Fibroblast of mammary gland (primary cell): Measurements from ENCODE around the gene MMD.
"Not testable (repeated sequence)": the region's sequence is repeated elsewhere in the genome, so short reads cannot be mapped to it uniquely, and the experiment has no call there.

Experiments
- DNase-seq: peaks from one replicate; pipeline ENCODE4 v3.0.0-alpha.2; 2010; ENCODE audit warnings: low read depth
- H3K4me3 ChIP-seq: 2 replicates; pipeline ENCODE4 v1.5.1; 2011; ENCODE audit warnings: low read depth, mild to moderate bottlenecking, low read length, moderate library complexity; ENCODE audit not compliant: control insufficient read depth
- TF ChIP-seq, protein P1 (sequence below): conservative IDR thresholded peaks from 2 replicates; pipeline ENCODE4 v1.5.1; 2011; ENCODE audit warnings: low read depth, low read length, inconsistent platforms; ENCODE audit not compliant: control insufficient read depth, insufficient read depth

The MMD gene

DNA sequence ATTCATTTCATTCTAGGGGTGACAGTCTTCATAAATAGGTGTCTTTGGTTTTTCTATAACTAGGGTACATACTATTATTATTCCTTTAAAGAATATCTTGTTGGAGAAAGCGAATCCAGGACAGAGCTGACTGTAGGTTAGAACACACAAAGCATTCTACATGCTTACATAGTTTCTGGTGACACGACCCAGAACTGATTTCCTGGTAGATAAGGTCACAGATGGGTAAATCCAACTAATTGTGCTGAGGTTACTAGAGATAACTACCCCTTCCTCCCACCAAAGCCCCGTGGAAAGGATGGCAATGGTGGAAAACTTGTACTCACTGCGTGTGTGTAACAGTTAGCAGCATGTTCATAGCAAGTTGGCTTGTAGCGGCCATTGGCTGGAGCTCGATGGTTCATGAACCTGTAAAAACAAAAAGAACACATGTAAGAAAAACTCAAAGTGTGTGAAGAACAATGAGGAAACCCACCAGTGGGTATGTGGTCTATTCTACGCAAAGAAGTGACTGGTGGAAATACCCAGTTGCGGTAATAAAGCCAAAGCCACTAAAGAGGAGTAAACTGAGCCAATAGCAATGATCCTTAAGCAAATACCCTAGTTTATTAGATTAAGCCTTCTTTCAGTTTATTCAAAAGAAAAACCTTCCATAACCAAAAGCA, 7.7 kb downstream of the MMD start:
- H3K4me3 ChIP-seq: no peak overlapping the region
- no peak for DNase-seq
- TF ChIP-seq, protein P1, sequence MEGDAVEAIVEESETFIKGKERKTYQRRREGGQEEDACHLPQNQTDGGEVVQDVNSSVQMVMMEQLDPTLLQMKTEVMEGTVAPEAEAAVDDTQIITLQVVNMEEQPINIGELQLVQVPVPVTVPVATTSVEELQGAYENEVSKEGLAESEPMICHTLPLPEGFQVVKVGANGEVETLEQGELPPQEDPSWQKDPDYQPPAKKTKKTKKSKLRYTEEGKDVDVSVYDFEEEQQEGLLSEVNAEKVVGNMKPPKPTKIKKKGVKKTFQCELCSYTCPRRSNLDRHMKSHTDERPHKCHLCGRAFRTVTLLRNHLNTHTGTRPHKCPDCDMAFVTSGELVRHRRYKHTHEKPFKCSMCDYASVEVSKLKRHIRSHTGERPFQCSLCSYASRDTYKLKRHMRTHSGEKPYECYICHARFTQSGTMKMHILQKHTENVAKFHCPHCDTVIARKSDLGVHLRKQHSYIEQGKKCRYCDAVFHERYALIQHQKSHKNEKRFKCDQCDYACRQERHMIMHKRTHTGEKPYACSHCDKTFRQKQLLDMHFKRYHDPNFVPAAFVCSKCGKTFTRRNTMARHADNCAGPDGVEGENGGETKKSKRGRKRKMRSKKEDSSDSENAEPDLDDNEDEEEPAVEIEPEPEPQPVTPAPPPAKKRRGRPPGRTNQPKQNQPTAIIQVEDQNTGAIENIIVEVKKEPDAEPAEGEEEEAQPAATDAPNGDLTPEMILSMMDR: no peak

DNA sequence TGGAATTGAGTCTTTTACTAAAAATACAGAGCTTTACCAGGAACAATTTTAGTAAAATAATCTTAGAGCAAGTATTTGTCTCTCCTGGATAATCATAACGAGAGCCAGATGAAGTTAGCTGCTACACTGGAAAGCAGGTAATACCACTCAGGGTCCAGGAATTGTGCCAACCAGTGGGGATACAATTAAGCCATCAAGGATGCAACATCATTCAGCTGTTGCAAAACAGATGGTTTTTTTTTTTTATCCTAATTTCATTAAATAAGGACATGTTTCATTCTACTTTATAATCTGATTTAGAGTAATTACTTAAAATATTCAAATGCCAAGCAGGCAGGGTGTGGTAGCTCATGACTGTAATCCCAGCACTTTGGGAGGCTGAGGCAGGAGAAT, 10.2 kb downstream of the MMD start:
- H3K4me3 ChIP-seq: no peak overlapping the region
- TF ChIP-seq, protein P1: no peak
- no peak for DNase-seq

DNA sequence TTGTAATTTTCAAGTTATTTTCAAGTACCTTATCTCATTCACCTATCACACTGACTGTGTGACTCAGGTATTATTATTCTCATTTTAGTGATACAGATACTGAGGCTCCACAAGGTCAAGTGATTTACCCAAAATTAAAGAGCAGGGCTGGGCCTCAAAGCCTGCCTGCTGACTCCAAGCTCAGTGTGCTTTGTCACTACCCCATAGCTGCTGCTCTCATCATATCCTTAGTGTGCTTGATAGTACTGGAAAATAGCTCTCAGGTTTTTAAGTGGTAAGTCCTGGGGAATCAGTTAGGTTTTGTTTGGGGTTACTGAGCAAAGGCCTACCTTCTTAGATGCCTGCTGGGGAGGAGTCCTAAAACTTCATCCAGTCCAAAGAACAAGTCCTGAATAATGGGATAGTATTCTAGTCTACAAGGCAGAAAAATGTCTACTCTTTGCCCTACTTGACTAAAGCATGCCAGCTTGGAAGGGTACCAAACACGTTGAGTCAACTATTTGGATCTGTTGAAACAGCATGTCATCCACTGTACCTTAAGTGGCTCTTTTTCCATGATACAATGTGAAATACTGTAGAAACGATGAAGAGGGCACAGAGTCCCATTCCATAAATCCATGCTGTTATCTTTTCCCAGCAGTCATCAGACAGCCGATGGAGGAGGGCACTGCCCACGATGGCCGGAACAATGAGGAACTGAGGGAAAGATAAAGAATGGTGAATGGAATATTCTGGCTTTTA, 10.7 kb downstream of the MMD start:
- TF ChIP-seq, protein P1: no peak
- H3K4me3 ChIP-seq: no peak overlapping the region
- DNase-seq: peak; percentile 63

DNA sequence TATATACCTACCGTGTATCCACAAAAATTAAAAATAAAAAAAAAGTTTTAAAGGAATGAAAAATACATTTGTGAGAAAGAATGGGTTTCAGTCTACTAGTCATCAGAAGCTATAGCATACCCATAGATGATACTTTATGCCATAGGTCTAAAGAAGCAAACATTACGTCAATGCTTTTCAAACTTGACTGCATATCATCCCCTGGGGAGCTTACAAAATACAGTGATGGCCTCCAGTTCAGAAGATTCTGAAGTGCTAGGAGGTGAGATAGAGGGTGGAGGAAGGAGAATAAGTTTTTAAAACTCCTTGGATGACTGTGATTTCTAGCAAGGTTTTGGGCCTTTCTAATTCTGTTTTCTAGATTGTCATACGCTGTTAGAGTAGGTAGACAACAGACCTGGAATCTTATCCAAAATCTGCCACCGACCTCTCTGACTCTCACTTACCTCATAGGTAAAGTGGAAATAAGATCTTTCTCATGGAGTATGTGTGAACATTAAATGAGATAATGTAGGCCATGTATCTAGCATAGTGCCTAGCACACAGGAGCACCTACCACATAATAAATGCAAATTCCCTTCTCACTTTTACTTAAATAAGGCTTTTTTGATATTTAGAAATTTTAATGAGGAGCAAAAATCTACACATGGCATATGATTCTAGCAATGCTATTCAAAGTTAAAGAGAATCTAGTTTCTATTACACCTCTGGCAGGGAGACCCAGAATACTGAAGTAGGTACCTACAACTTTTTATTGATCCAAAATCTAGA, 12.4 kb downstream of the MMD start:
- H3K4me3 ChIP-seq: no peak overlapping the region
- TF ChIP-seq, protein P1: no peak
- DNase-seq: no peak

DNA sequence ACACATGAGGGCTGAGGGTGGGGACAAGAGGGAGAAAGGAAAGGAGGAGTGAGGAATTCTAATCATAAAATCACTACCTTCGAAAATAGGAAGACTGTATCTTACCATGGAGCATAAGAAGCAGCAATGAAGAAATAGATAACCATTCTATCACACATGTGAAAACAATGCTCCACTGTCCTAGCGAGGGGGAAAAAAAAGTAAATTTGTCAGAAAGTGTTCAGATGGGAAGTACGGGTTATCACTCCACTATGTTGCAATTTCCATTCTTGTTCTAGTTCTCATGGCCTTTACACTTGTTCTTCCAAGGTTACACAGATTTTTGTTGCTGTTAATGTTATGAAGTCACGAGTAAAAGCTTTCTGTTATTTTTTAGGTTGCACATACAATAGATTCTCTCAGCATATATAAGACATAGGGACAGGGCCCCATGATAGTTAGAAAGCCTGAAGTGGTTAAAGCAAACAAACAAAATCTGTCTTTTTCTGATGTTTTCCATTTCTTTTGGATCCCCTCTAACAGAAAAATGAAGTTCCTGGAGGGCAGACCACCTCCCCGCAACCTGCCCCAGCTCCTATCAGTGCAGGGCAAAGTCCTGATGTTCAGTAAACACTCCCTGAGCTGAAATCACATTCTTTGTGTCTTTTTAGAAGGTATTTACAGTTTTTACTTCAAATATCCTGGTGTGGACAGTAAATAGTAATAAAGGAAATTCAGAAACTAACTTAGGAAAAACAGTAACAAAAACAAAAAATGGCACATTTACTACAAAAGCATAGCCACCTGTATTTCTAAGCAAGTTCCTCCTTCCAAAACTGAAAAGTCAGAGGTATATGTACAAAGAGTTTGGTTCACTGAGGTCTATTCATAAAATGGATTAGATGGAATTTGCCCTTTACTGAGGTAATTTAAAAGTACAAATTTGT, 13.7 kb downstream of the MMD start:
- H3K4me3 ChIP-seq: no peak overlapping the region
- DNase-seq: no peak
- TF ChIP-seq, protein P1: no peak

DNA sequence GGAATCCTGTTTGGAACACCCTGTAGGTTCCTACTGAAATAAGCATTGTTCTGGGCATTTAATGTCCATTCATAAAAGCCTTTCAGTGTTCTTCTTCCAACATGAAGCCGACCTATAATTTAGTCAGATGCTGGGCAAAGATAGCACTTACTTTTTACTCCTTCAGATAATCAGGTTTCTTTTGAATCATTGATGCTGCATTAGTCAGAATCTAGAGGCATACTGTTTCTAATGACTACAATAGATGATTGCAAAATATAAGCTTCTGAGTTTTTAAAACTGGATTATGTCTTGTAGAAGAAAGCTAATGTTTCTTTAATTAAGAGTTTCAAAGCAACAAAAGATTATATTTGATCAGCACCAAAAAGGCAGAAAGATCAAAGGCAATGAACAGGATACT, 16.0 kb downstream of the MMD start:
- H3K4me3 ChIP-seq: no peak overlapping the region
- no peak for DNase-seq
- TF ChIP-seq, protein P1: no peak

DNA sequence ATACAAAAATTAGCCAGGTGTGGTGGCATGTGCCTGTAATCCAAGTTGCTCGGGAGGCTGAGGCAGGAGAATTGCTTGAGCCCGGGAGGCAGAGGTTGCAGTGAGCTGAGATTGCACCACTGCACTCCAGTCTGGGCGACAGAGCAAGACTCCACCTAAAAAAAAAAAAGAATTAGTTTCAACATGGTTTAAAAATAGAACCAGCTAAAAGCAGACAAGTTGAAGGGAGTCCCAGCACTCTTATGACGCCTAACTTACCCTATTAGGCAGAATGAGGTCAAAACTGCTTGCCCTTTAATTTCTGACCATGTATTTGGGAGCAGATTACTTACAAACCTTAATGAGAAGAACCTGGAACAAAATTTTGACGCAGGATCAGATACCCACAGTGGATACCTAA, 17.4 kb downstream of the MMD start:
- DNase-seq: not testable (repeated sequence)

More for the DNA sequence above, 17.4 kb downstream of the MMD start:
- not testable (repeated sequence) for H3K4me3 ChIP-seq
